Stimulated activated CD4-positive, alpha-beta T cell treated with anti-CD3 and anti-CD28 coated beads, Interleukin-1b, Interleukin-23, amount 100 ng/mL, for 4 hours (primary cell): ENCODE measurements around the gene BBS10.
"Not testable (repeated sequence)": the region's sequence is repeated elsewhere in the genome, so short reads cannot be mapped to it uniquely, and the experiment has no call there.

Experiments
- DNase-seq, 2 donors: peaks; one replicate each; pipeline ENCODE4 v3.0.0-alpha.2; 2020; ENCODE audit warnings: low read depth in 2 of 2

Gene BBS10

GRCh38 chr12:76348079-76348901 lies at the start of gene BBS10:
Gene BBS10, minus strand, starts transcription at chr12:76348415. Its CDS starts 57 bp downstream, at chr12:76348358.
- peak; percentile 72 to 73 for DNase-seq

- no peak for DNase-seq
Measured at GRCh38 chr12:76391461-76391860, 43.2 kb upstream of the BBS10 start.

GRCh38 chr12:76387614-76388013 lies 39.4 kb upstream of the BBS10 start:
- DNase-seq: no peak

GRCh38 chr12:76384560-76384959 lies 36.3 kb upstream of the BBS10 start:
- DNase-seq: no peak

- no peak for DNase-seq
Measured at GRCh38 chr12:76383988-76384387, 35.8 kb upstream of the BBS10 start.

GRCh38 chr12:76379261-76379660 lies 31.0 kb upstream of the BBS10 start:
- no peak for DNase-seq

- DNase-seq: not testable (repeated sequence)
Measured at GRCh38 chr12:76376876-76377275, 28.7 kb upstream of the BBS10 start.

GRCh38 chr12:76375939-76376338 lies 27.7 kb upstream of the BBS10 start:
- no peak for DNase-seq

- no peak for DNase-seq
Measured at GRCh38 chr12:76375470-76375869, 27.3 kb upstream of the BBS10 start.

- no peak for DNase-seq
Measured at GRCh38 chr12:76374386-76375020, 26.3 kb upstream of the BBS10 start.

- DNase-seq: no peak
Measured at GRCh38 chr12:76368230-76368629, 20.0 kb upstream of the BBS10 start.

- DNase-seq: no peak
Measured at GRCh38 chr12:76366163-76366562, 17.9 kb upstream of the BBS10 start.

- DNase-seq: not testable (repeated sequence)
Measured at GRCh38 chr12:76364131-76364530, 15.9 kb upstream of the BBS10 start.

GRCh38 chr12:76360316-76360715 lies 12.1 kb upstream of the BBS10 start:
- no peak for DNase-seq

GRCh38 chr12:76356071-76356470 lies 7.9 kb upstream of the BBS10 start:
- DNase-seq: no peak

GRCh38 chr12:76346798-76347420 lies 1.3 kb downstream of the BBS10 start:
- DNase-seq: no peak

GRCh38 chr12:76346236-76346635 lies 2.0 kb downstream of the BBS10 start:
- DNase-seq: no peak

GRCh38 chr12:76345569-76345968 lies 2.6 kb downstream of the BBS10 start:
- no peak for DNase-seq

GRCh38 chr12:76341436-76342030 lies 6.7 kb downstream of the BBS10 start:
- DNase-seq: no peak

- no peak for DNase-seq
Measured at GRCh38 chr12:76340680-76341435, 7.4 kb downstream of the BBS10 start.

- DNase-seq: no peak
Measured at GRCh38 chr12:76337583-76337982, 10.6 kb downstream of the BBS10 start.

GRCh38 chr12:76332606-76333005 lies 15.6 kb downstream of the BBS10 start:
- DNase-seq: no peak
